Spinal cord (tissue), 10 donors: ENCODE measurements around the gene OR1K1. TPM values are rescaled to one million over a fixed set of nuclear protein-coding genes. Genes with fewer than 3 reads are reported as not detected.

ENCODE experiments used
- DNase-seq, 6 donors: peaks; one replicate each; pipeline versions ENCODE4 v3.0.0 to v3.0.0-alpha.2; 2013 to 2015; ENCODE audit warnings: low spot score in 6 of 6, low read depth in 4 of 6
- H3K27ac ChIP-seq: one replicate; pipeline ENCODE4 v1.5.1; 2013; ENCODE audit warnings: low read depth, low read length, control low read depth
- H3K27me3 ChIP-seq: one replicate; pipeline ENCODE4 v1.6.1; 2013; ENCODE audit warnings: low read length; ENCODE audit not compliant: control insufficient read depth, insufficient read depth
- H3K36me3 ChIP-seq: one replicate; pipeline ENCODE4 v1.6.1; 2013; ENCODE audit warnings: low read length; ENCODE audit not compliant: control insufficient read depth, insufficient read depth
- H3K4me1 ChIP-seq: one replicate; pipeline ENCODE4 v1.6.1; 2013; ENCODE audit warnings: low read length; ENCODE audit not compliant: control insufficient read depth, insufficient read depth
- H3K4me3 ChIP-seq: one replicate; pipeline ENCODE4 v1.5.1; 2013; ENCODE audit warnings: low read depth, low read length, control low read depth
- H3K9me3 ChIP-seq: one replicate; pipeline ENCODE4 v1.6.1; 2013; ENCODE audit warnings: low read length; ENCODE audit not compliant: control insufficient read depth, insufficient read depth
- WGBS: methylation state at CpG from one replicate; pipeline ENCODE4 v1.1.5; 2013; ENCODE audit warnings: missing lambda C conversion rate; ENCODE audit not compliant: insufficient coverage; 5-methylcytosine and 5-hydroxymethylcytosine counted together
- polyA plus RNA-seq, 2 donors: library from polyadenylated mRNA; unstranded; fragments of 120-200 nt; gene quantifications; one replicate each; pipeline ENCODE4 v1.2.1, GENCODE V29; 2013; ENCODE audit not compliant: insufficient read length in 2 of 2
- total RNA-seq, 2 donors: library from RNA; depleted of rRNA in 1 of 2; stranded (reverse); fragments of 120-200 nt in 1 of 2; fragments of >200 nt in 1 of 2; gene quantifications; one replicate each; pipeline versions ENCODE4 v1.2.3 to v1.2.4, GENCODE V29; 2013 to 2014
- donor health status: healthy.

Gene OR1K1
- total and polyA plus RNA-seq, 4 donors: not detected

- DNase-seq: no peak
- Histone ChIP-seq H3K4me3 (no peak overlapping the region), H3K27ac (no peak overlapping the region), H3K4me1 (no peaks in the 10 kb centered on the region), H3K9me3 (no peaks in the 10 kb centered on the region), H3K27me3 (no peaks in the 10 kb centered on the region), H3K36me3 (peaks cover 4% of the 10 kb centered on the region)
- WGBS: 80% methylated on average over 1 of the region's 3 CpGs
Observed at GRCh38 chr9:122845116-122845515, 45.2 kb downstream of the OR1K1 start.

DNA sequence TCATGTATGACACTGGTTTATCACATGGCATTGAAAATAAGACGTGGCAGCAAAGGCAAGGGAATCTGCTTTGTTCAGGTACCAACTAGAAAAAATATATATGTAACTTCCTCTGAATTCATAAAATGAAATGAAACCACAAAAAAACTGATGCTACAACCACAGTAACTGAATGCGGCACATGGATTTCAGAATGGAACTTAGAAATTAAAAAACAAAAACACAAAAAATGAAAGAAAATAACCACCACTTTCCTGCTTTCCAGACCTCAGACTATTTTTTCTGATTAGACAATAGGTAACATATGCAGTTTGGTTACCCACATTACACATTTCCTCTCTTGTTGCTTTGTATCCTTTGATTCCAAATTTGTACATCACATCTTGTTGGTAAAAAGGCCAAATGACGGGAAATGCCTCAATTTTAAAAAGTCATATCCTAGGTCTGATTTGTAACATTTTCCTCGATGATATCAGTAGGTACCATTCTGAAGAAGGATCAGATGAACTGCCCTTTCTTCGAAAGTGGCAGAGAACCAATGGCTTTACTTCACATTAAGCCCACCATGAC lies 46.5 kb downstream of the OR1K1 start:
- DNase-seq: no peak
- Histone ChIP-seq H3K27ac (no peak overlapping the region), H3K4me1 (no peaks in the 10 kb centered on the region), H3K4me3 (no peak overlapping the region), H3K36me3 (peaks cover 15% of the 10 kb centered on the region), H3K9me3 (no peaks in the 10 kb centered on the region), H3K27me3 (no peaks in the 10 kb centered on the region)
- 100% methylated on average over 2 of the region's 5 CpGs for WGBS

DNA sequence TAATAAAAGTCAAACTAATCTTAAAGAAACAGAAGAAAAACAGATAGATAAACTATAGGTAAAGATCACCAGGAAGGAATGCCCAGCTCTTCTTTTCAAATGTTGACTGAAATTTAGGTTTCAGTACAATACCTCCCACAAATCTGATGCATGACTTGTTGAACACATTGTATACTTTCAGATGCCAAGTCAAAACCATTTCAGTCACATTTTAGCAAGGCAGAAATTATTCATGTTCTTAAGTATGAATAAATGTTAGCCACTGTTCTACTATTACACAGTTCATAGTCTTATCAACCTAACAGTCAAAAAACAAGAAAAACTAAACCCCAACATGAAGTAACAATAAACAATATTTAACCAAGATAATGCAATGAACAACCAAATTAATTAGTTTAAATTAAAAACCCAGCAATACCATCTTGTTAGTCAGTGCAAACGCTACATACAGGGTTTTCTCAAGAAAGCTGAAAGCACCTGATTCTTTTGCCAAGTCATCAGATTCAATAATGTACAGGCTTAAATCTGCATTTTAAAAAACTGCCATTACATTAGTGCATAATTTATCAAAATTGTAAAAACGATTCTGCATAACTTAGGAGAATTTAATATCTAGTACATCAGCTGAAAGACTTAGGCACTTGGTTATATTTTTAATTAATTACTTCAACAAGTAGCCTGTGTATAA lies 48.5 kb downstream of the OR1K1 start:
- Histone ChIP-seq H3K27me3 (no peaks in the 10 kb centered on the region), H3K27ac (no peak overlapping the region), H3K36me3 (peaks cover 21% of the 10 kb centered on the region), H3K4me3 (no peak overlapping the region), H3K9me3 (no peaks in the 10 kb centered on the region), H3K4me1 (no peaks in the 10 kb centered on the region)
- DNase-seq: no peak
- 100% methylated on average over 1 of the region's 2 CpGs for WGBS

Other genes starting within 250 kb of the OR1K1 start
- not detected for gene OR1N2, start 247.0 kb upstream of the OR1K1 start, total RNA-seq
- gene OR1N2, start 247.0 kb upstream of the OR1K1 start, polyA plus RNA-seq: not detected
- under 1 TPM in 1 of 2 donors, not detected in 1; 0.22 TPM for gene OR1L8, start 216.7 kb upstream of the OR1K1 start, total RNA-seq
- under 1 TPM in 1 of 2 donors, not detected in 1; 0.26 TPM for gene OR1L8, start 216.7 kb upstream of the OR1K1 start, polyA plus RNA-seq
- not detected for gene OR1Q1, start 185.4 kb upstream of the OR1K1 start, total RNA-seq
- gene OR1Q1, start 185.4 kb upstream of the OR1K1 start, polyA plus RNA-seq: not detected
- gene OR1B1, start 142.5 kb upstream of the OR1K1 start, total RNA-seq: not detected
- gene OR1B1, start 142.5 kb upstream of the OR1K1 start, polyA plus RNA-seq: not detected
- gene OR1L1, start 138.4 kb upstream of the OR1K1 start, total RNA-seq: not detected
- gene OR1L1, start 138.4 kb upstream of the OR1K1 start, polyA plus RNA-seq: not detected
- not detected for gene OR1L3, start 125.0 kb upstream of the OR1K1 start, total RNA-seq
- gene OR1L3, start 125.0 kb upstream of the OR1K1 start, polyA plus RNA-seq: not detected
- gene OR1L4, start 76.1 kb upstream of the OR1K1 start, total RNA-seq: not detected
- gene OR1L4, start 76.1 kb upstream of the OR1K1 start, polyA plus RNA-seq: not detected
- not detected for gene OR1L6, start 57.8 kb upstream of the OR1K1 start, total RNA-seq
- not detected for gene OR1L6, start 57.8 kb upstream of the OR1K1 start, polyA plus RNA-seq
- gene OR5C1, start 11.2 kb upstream of the OR1K1 start, total RNA-seq: not detected
- not detected for gene OR5C1, start 11.2 kb upstream of the OR1K1 start, polyA plus RNA-seq
- 10 to 100 TPM; 27.8 to 43.5 TPM for gene PDCL, start 28.5 kb downstream of the OR1K1 start, total RNA-seq
- gene PDCL, start 28.5 kb downstream of the OR1K1 start, polyA plus RNA-seq: 10 to 100 TPM; 24.0 to 30.0 TPM
- gene RC3H2, start 105.2 kb downstream of the OR1K1 start, total RNA-seq: 10 to 100 TPM; 58.0 to 80.4 TPM
- gene RC3H2, start 105.2 kb downstream of the OR1K1 start, polyA plus RNA-seq: 10 to 100 TPM; 32.9 to 47.1 TPM
- gene ZBTB6, start 113.2 kb downstream of the OR1K1 start, total RNA-seq: 10 to 100 TPM; 10.6 to 46.5 TPM
- gene ZBTB6, start 113.2 kb downstream of the OR1K1 start, polyA plus RNA-seq: 10 to 100 TPM; 13.8 to 17.9 TPM
- 10 to 100 TPM in 1 of 2 donors, 1 to 10 TPM in 1; 9.0 to 13.3 TPM for gene ZBTB26, start 131.4 kb downstream of the OR1K1 start, total RNA-seq
- gene ZBTB26, start 131.4 kb downstream of the OR1K1 start, polyA plus RNA-seq: 10 to 100 TPM; 10.3 to 12.3 TPM
- 100 to 1,000 TPM in 1 of 2 donors, 10 to 100 TPM in 1; 60.2 to 104 TPM for gene RABGAP1, start 140.9 kb downstream of the OR1K1 start, total RNA-seq
- gene RABGAP1, start 140.9 kb downstream of the OR1K1 start, polyA plus RNA-seq: 10 to 100 TPM; 67.1 to 69.0 TPM
- gene GPR21, start 233.5 kb downstream of the OR1K1 start, total RNA-seq: 1 to 10 TPM in 1 of 2 donors, under 1 TPM in 1; 0.50 to 5.6 TPM
- gene GPR21, start 233.5 kb downstream of the OR1K1 start, polyA plus RNA-seq: 1 to 10 TPM; 1.2 to 2.7 TPM